HG02798 (cell line): Measurements from ENCODE around the gene PATL2.
"Not testable (repeated sequence)": the region's sequence is repeated elsewhere in the genome, so short reads cannot be mapped to it uniquely, and the experiment has no call there.

ENCODE experiments used
- ATAC-seq: cut with Tn5 transposase; IDR thresholded peaks from one replicate; pipeline ENCODE4 v1.9.1; 2021; ENCODE audit warnings: mild to moderate bottlenecking; ENCODE audit not compliant: unreplicated experiment, poor library complexity

PATL2 gene

DNA sequence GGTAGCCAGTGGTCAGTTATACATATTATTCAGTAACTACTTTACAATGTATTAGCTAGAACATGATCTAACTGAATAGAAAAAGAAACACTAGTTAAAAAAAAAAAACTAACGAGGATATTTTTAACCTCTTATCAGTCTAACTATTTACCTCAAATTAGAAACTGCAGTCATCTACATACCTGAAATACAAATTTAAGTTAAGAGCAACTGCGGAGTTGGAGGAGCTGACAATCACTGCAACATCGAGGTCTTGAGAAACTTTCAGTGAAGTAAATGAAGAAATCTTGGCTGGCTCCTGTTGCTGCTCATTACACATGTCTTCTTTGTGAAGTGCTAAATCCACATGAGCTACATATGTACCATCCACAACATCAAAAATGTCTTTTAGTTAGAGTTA lies 54.2 kb downstream of the PATL2 start:
- ATAC-seq, result no peak

DNA sequence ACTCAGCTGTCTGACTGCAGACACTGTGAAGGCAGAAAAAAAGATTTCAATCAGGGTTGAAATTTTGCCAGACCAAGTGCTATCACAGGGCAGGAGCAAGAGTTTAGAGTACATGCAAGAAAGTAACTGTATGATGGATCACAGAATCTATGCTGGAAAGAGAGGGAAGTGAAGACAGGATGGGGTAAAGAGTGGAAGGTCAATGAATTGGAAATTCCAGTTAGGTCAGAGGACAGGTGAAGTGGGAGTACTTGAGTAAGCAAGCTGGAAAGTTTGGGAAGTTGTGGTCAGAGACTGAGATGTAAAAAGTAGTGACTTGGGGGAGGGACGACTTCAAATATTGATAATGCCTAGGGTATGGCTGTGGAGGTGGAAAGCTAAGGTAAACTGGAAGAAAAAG lies 54.8 kb downstream of the PATL2 start:
- no peak for ATAC-seq

DNA sequence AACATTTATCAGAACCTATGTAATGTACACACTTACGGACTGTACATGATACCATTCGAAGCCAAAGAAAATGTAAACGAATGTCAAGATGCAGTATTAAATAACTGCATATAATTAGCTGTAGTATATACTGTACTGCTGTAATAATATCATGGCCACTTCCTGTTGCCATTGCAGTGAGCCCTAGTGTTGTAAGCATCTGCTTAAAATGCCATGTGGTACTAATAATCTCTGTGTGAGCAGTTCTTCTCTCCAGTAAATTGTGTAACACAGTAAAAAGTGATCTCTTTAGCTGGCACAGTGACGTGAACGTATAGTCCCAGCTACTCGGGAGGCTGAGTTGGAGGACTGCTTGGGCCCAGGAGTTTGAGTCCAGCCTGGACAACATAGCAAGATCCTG lies 56.3 kb downstream of the PATL2 start:
- no peak for ATAC-seq

DNA sequence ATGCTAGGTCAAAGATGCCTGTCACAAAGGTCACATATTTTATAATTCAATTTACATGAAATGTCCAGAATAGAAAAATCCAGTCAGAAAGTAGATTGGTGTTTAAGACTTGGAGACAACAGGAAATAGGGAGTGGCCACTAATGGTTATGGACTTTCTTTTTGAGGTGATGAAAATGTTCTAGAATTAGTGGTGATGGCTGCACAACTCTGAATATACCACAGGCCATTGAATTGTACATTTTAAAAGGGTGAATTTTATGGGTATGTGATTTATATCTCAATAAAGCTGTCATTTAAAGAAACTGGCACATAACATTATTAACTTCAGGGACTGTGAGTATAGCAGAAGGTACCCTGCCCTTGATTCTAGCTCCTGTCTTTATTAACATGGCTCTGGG lies 63.5 kb downstream of the PATL2 start:
- no peak for ATAC-seq

DNA sequence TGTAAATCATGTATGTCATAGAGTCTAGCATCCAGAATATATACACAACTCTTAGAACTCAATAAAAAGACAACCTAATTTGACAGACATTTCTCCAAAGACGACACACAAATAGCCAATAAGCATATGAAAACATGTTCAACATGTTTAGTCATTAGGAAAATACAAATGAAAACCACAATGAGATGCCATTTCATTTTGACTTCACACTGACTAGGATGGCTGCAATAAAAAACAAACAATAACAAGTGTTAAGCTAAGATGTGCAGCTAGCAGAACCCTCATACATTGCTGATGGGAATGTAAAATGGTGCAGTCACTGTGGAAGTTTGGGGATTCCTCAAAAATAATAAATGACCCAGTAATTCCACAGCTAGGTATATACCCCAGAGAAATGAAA lies 64.1 kb downstream of the PATL2 start:
- no peak for ATAC-seq

DNA sequence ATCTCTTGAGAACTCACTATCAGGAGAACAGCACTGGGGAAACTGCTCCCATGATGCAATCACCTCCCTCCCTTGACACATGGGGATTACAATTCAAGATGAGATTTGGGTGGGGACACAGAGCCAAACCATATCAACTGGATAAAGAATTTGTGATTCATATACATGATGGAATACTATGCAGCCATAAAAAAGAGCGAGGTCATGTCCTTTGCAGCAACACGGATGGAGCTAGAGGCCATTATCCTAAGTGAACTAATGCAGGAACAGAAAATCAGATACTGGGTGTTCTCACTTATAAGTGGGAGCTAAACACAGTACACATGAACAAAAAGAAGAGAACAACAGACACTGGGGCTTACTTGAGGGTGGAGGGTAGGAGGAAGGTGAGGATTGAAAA lies 64.7 kb downstream of the PATL2 start:
- no peak for ATAC-seq

DNA sequence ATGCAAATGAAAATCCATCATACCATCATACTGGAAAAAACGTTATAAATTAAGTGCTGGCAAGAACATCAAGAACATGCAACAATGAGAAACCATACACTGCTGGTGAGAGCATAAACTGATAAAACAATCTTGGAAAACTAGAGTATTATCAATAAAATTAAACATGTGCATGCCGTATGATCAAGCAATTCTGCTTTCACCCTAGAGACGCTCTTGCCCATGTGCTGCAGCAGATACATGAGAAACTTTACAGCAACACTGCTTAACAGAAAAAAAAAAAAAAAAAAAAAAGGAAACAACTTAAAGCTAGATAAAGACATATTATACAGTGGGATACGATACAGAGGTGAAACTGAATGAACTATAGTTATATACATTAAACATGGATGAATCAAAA lies 69.5 kb downstream of the PATL2 start:
- ATAC-seq, result no peak

DNA sequence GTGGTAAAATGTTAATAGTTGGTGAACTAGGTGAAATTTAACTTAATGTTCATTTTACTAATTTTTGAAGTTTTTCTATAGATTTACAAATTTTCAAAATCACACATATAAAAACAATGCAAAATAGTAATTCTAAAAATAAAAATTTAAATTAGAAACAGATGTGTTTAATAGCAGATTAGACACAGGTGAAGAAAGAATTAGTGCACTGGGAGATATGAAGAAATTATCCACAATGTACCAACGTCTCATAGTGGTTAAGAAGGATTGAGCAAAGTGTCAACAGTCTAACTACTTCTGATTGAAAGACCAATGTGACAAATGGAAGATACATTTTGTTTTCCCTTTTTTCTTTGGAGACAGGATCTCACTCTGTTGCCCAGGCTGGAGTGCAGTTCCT lies 74.1 kb downstream of the PATL2 start:
- ATAC-seq, result no peak

DNA sequence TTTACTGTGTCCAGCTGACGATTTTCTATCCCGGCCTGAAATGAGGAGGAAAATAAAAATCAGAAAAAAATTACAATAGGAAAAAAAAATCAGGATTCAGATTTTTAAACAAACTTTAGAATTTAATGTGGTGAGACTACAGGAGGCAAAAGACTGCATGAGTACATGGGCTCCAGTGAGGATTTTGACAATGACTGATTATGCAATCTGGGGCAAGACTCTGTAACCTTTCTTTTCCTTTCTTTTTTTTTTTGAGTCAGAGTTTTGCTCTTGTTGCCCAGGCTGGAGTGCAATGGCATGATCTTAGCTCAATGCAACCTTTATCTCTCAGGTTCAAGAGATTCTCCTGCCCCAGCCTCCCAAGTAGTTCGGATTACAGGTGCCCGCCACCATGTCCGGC lies 77.5 kb downstream of the PATL2 start:
- ATAC-seq, result no peak

DNA sequence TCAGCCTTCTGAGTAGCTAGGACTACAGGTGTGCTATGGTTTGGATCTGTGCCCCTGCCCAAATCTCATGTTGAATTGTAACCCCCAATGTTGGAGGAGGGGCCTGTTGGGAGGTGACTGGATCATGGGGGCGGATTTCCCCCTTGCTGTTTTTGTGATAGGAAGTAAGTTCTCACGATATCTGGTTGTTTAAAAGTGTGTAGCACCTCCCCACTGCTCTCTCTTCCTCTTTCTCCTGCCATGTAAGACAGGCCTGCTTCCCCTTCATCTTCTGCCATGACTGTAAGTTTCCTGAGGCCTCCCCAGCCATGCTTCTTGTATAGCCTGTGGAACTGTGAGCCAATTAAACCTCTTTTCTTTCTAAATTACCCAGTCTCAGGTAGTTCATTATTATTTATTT lies 85.8 kb downstream of the PATL2 start:
- not testable (repeated sequence) for ATAC-seq

DNA sequence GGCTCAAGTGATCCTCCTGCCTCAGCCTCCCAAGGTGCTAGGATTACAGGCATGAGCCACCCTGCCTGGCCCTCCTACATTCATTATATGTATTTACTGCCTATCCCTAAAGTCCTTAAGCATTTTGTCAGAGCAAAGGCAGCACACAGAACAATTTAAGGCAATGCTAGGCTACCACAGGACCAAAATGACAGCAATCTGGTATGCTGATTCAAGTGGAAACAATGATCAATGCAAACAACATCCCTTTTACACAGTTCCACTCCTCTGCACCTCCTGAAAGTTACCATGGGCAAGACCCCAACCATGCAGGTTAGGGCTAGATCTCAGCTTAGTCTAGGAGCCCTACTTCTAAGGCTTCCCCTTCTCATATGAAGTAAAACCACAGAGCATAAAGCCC lies 87.9 kb downstream of the PATL2 start:
- ATAC-seq, result no peak

DNA sequence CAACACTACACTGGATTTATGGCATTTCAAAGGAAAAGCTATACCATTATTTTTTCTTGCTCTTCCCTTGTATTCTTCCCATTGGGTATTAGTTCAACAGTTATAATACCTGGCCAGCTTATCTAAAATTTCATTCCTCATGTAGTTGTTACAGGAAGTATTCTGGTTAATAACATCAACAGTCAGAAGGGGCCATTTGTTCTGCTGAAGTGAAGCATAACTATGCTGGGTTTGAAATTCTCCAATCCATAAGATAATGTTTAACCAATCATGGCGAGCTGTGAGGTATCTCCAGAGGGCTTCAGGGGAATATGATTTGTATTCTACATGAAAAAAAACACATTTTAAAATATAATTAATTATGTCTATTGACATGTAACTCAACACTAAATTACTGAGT lies 91.0 kb downstream of the PATL2 start:
- no peak for ATAC-seq

DNA sequence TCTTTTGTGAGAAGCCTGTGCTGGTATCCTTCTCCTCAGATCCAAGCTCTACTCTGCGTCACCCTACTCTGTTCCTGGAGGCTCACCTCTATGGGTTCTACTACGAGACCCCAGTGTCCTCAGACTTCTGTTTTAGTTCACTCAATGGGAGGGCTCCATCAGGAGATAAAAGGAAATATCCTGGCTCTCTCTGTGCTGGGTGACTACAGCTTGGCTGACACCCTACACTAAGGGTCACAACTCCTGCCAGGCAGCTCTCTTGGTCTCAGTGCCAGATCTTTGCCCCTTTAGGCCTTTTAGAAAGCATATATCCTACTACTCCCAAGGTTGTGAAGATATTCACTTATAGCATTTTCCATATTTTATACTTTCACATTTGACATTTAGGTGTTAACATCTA lies 94.1 kb downstream of the PATL2 start:
- ATAC-seq, result no peak
